Activated naive CD4-positive, alpha-beta T cell treated with anti-CD3 and anti-CD28 coated beads for 36 hours (primary cell): Measurements from ENCODE around the gene LIPA. TPM values are rescaled to one million over a fixed set of nuclear protein-coding genes. Genes with fewer than 3 reads are reported as not detected.
"Not testable (repeated sequence)": the region's sequence is repeated elsewhere in the genome, so short reads cannot be mapped to it uniquely, and the experiment has no call there.

Experiments used
- CTCF ChIA-PET: fragments of 350-600 bp; sonication (Branson Sonifier 250); formaldehyde crosslinking; loops from one replicate; lab custom pipeline; 2021; ENCODE audit warnings: antibody characterized with exemption; lab: Charles Lee
- DNase-seq: peaks from one replicate; pipeline ENCODE4 v3.0.0-alpha.2; 2020
- H3K27ac Mint-ChIP-seq: one replicate; pipeline ENCODE4 v1.8.0; 2021; ENCODE audit warnings: mild to moderate bottlenecking, mixed read lengths
- H3K27me3 Mint-ChIP-seq: one replicate; pipeline ENCODE4 v1.8.0; 2021; ENCODE audit warnings: low read depth, mixed read lengths
- H3K36me3 Mint-ChIP-seq: one replicate; pipeline ENCODE4 v1.8.0; 2021; ENCODE audit warnings: low read depth, mixed read lengths
- H3K4me1 Mint-ChIP-seq: one replicate; pipeline ENCODE4 v1.8.0; 2021; ENCODE audit warnings: low read depth, mixed read lengths
- H3K4me3 Mint-ChIP-seq: one replicate; pipeline ENCODE4 v1.8.0; 2021; ENCODE audit warnings: mild to moderate bottlenecking, moderate library complexity, mixed read lengths
- H3K9me3 Mint-ChIP-seq: one replicate; pipeline ENCODE4 v1.8.0; 2021; ENCODE audit warnings: mixed read lengths
- intact Hi-C: fragments of 100-400 bp; cut with micrococcal nuclease; formaldehyde crosslinking; loops from one replicate; pipeline ENCODE4 v1.15.1; 2023
- total RNA-seq, 2 experiments: library from RNA; stranded (reverse); gene quantifications; one replicate each; pipeline ENCODE4 v1.2.3, GENCODE V29; 2021

LIPA gene
- total RNA-seq, 2 experiments from 2014 or later: 16.1 to 17.2 TPM

- H3K4me3 Mint-ChIP-seq: peak overlapping the region; percentile 84
- H3K27me3 Mint-ChIP-seq: no peaks in the 10 kb centered on the region
- H3K27ac Mint-ChIP-seq: no peak overlapping the region
- intact Hi-C loops: loop anchor here (1.0 kb wide), 3 partner anchors 163 to 450 kb away; partner anchors contain the start of genes FAS, IFIT5 and KIF20B
- DNase-seq: no peak
- H3K9me3 Mint-ChIP-seq: peaks cover 20% of the 10 kb centered on the region
- peaks cover 11% of the 10 kb centered on the region for H3K36me3 Mint-ChIP-seq
- CTCF ChIA-PET: interaction anchor here (0.9 to 3.3 kb wide), 6 partner anchors 33 to 221 kb away, joined by 3 to 14 read pairs (median 4); partner anchors contain the start of gene IFIT2
- H3K4me1 Mint-ChIP-seq: peaks cover 38% of the 10 kb centered on the region
These were observed 638 bp downstream of the LIPA start for GRCh38 chr10:89250865-89251408.

GRCh38 chr10:89248990-89249389 lies 2.6 kb downstream of the LIPA start:
- Mint-ChIP-seq H3K36me3 (peaks cover 2% of the 10 kb centered on the region), H3K9me3 (peaks cover 7% of the 10 kb centered on the region), H3K4me3 (no peak overlapping the region), H3K4me1 (peaks cover 28% of the 10 kb centered on the region), H3K27ac (no peak overlapping the region), H3K27me3 (no peaks in the 10 kb centered on the region)
- CTCF ChIA-PET: interaction anchor here (0.7 to 1.2 kb wide), 3 partner anchors 120 to 217 kb away, joined by 3 read pairs; partner anchors contain the start of gene IFIT5
- intact Hi-C loops: no loop called here
- DNase-seq: no peak

GRCh38 chr10:89247623-89248022 lies 4.0 kb downstream of the LIPA start:
- H3K9me3 Mint-ChIP-seq, H3K36me3 Mint-ChIP-seq, H3K27ac Mint-ChIP-seq, H3K27me3 Mint-ChIP-seq, H3K4me3 Mint-ChIP-seq, intact Hi-C loops, DNase-seq: not testable (repeated sequence)
- CTCF ChIA-PET: interaction anchor here (0.7 to 1.4 kb wide), 4 partner anchors 10 to 76 kb away, joined by 3 to 5 read pairs (median 4); no protein-coding TSS in a partner anchor
- H3K4me1 Mint-ChIP-seq: peaks cover 25% of the 10 kb centered on the region

- DNase-seq: no peak
- H3K27ac Mint-ChIP-seq: no peak overlapping the region
- CTCF ChIA-PET: interaction anchor here (0.6 kb wide), 1 partner anchor 285 kb away, joined by 4 read pairs; no protein-coding TSS in a partner anchor
- no peaks in the 10 kb centered on the region for H3K27me3 Mint-ChIP-seq
- intact Hi-C loops: no loop called here
- peaks cover 20% of the 10 kb centered on the region for H3K4me1 Mint-ChIP-seq
- no peak overlapping the region for H3K4me3 Mint-ChIP-seq
- no peaks in the 10 kb centered on the region for H3K36me3 Mint-ChIP-seq
- no peaks in the 10 kb centered on the region for H3K9me3 Mint-ChIP-seq
These were observed 5.8 kb downstream of the LIPA start for GRCh38 chr10:89245802-89246201.

- H3K27ac Mint-ChIP-seq: no peak overlapping the region
- CTCF ChIA-PET: interaction anchor here (0.6 to 2.1 kb wide), 2 partner anchors 25 to 190 kb away, joined by 3 to 12 read pairs; no protein-coding TSS in a partner anchor
- H3K36me3 Mint-ChIP-seq: no peaks in the 10 kb centered on the region
- H3K4me1 Mint-ChIP-seq: peaks cover 2% of the 10 kb centered on the region
- no peak for DNase-seq
- H3K27me3 Mint-ChIP-seq: no peaks in the 10 kb centered on the region
- no peaks in the 10 kb centered on the region for H3K9me3 Mint-ChIP-seq
- intact Hi-C loops: no loop called here
- no peak overlapping the region for H3K4me3 Mint-ChIP-seq
These were observed 8.6 kb downstream of the LIPA start for GRCh38 chr10:89242840-89243568.

GRCh38 chr10:89242345-89242684 lies 9.3 kb downstream of the LIPA start:
- H3K36me3 Mint-ChIP-seq: no peaks in the 10 kb centered on the region
- H3K9me3 Mint-ChIP-seq: no peaks in the 10 kb centered on the region
- H3K4me3 Mint-ChIP-seq: no peak overlapping the region
- no peaks in the 10 kb centered on the region for H3K27me3 Mint-ChIP-seq
- DNase-seq: no peak
- peaks cover under 1% of the 10 kb centered on the region for H3K4me1 Mint-ChIP-seq
- CTCF ChIA-PET: interaction anchor here (0.6 kb wide), 1 partner anchor 190 kb away, joined by 3 read pairs; no protein-coding TSS in a partner anchor
- no peak overlapping the region for H3K27ac Mint-ChIP-seq
- intact Hi-C loops: no loop called here

GRCh38 chr10:89241486-89242344 lies 9.9 kb downstream of the LIPA start:
- CTCF ChIA-PET: interaction anchor here (0.6 kb wide), 1 partner anchor 191 kb away, joined by 3 read pairs; no protein-coding TSS in a partner anchor
- Mint-ChIP-seq H3K9me3 (no peaks in the 10 kb centered on the region), H3K4me1 (no peaks in the 10 kb centered on the region), H3K27ac (no peak overlapping the region), H3K4me3 (no peak overlapping the region), H3K36me3 (no peaks in the 10 kb centered on the region), H3K27me3 (no peaks in the 10 kb centered on the region)
- intact Hi-C loops: no loop called here
- DNase-seq: no peak

- Mint-ChIP-seq H3K27ac (no peak overlapping the region), H3K9me3 (no peaks in the 10 kb centered on the region), H3K4me3 (no peak overlapping the region), H3K36me3 (peaks cover 3% of the 10 kb centered on the region), H3K27me3 (no peaks in the 10 kb centered on the region), H3K4me1 (peaks cover 3% of the 10 kb centered on the region)
- intact Hi-C loops: no loop called here
- DNase-seq: no peak
- CTCF ChIA-PET: no interaction called here
These were observed 10.5 kb downstream of the LIPA start for GRCh38 chr10:89241026-89241425.

GRCh38 chr10:89240519-89240918 lies 11.1 kb downstream of the LIPA start:
- no peaks in the 10 kb centered on the region for H3K9me3 Mint-ChIP-seq
- intact Hi-C loops: no loop called here
- H3K4me1 Mint-ChIP-seq: peaks cover 3% of the 10 kb centered on the region
- H3K4me3 Mint-ChIP-seq: no peak overlapping the region
- no peak for DNase-seq
- H3K27ac Mint-ChIP-seq: no peak overlapping the region
- CTCF ChIA-PET: interaction anchor here (1.4 kb wide), 1 partner anchor 23 kb away, joined by 3 read pairs; no protein-coding TSS in a partner anchor
- H3K27me3 Mint-ChIP-seq: no peaks in the 10 kb centered on the region
- H3K36me3 Mint-ChIP-seq: peaks cover 3% of the 10 kb centered on the region

- Mint-ChIP-seq H3K27me3 (no peaks in the 10 kb centered on the region), H3K9me3 (no peaks in the 10 kb centered on the region), H3K36me3 (peaks cover 3% of the 10 kb centered on the region), H3K4me3 (no peak overlapping the region), H3K4me1 (peaks cover 3% of the 10 kb centered on the region), H3K27ac (no peak overlapping the region)
- DNase-seq: no peak
- CTCF ChIA-PET: interaction anchor here (0.8 to 2.6 kb wide), 4 partner anchors 22 to 209 kb away, joined by 3 to 6 read pairs (median 4); no protein-coding TSS in a partner anchor
- intact Hi-C loops: no loop called here
These were observed 12.5 kb downstream of the LIPA start for GRCh38 chr10:89238956-89239644.

GRCh38 chr10:89237849-89238248 lies 13.7 kb downstream of the LIPA start:
- Mint-ChIP-seq H3K9me3 (no peaks in the 10 kb centered on the region), H3K36me3 (peaks cover 3% of the 10 kb centered on the region), H3K27me3 (no peaks in the 10 kb centered on the region), H3K4me1 (peaks cover 3% of the 10 kb centered on the region), H3K4me3 (no peak overlapping the region), H3K27ac (no peak overlapping the region)
- intact Hi-C loops: no loop called here
- no peak for DNase-seq
- CTCF ChIA-PET: interaction anchor here (2.6 kb wide), 1 partner anchor 208 kb away, joined by 6 read pairs; no protein-coding TSS in a partner anchor
